Pancreas (tissue), 10 donors: ENCODE data around the gene NSD2. TPM values are rescaled to one million over a fixed set of nuclear protein-coding genes. Genes with fewer than 3 reads are reported as not detected.
A peak's percentile ranks its signal among the peaks of the same experiment; 100 is the strongest.

Source experiments
- ATAC-seq, 4 donors: fragments of 200-7000 bp; cut with Tn5 transposase; one replicate each; pipeline versions ENCODE4 v1.8.0 to v1.9.1; 2020; ENCODE audit warnings: mild to moderate bottlenecking in 4 of 4, moderate library complexity in 4 of 4
- DNase-seq, 6 donors: peaks; one replicate each; pipeline ENCODE4 v3.0.0-alpha.2; 2020
- FAIRE-seq: peaks from 2 replicates; lab custom pipeline; 2012; peaks lifted over from hg19 to GRCh38; lab: Jason Lieb, UNC
- H3K27ac ChIP-seq, 4 donors: fragments of 200-600 bp; sonication (generic); 1 replicate in 3 of 4; 2 replicates in 1 of 4; pipeline versions ENCODE4 v1.5.0 to v1.8.0; 2020
- H3K27me3 ChIP-seq, 4 donors: fragments of 200-600 bp; one replicate each; pipeline ENCODE4 v1.8.0; 2021
- H3K36me3 ChIP-seq, 3 donors: fragments of 200-600 bp; sonication (generic) in 1 of 3; one replicate each; pipeline versions ENCODE4 v1.5.0 to v1.8.0; 2020 to 2021
- H3K4me1 ChIP-seq, 3 donors: fragments of 200-600 bp; one replicate each; pipeline ENCODE4 v1.8.0; 2021
- H3K4me3 ChIP-seq, 4 donors: fragments of 200-600 bp; sonication (generic) in 2 of 4; one replicate each; pipeline versions ENCODE4 v1.5.0 to v1.8.0; 2020 to 2021
- H3K9me3 ChIP-seq, 4 donors: fragments of 200-600 bp; one replicate each; pipeline ENCODE4 v1.8.0; 2021
- CTCF ChIP-seq, 4 donors: fragments of 200-600 bp; sonication (generic) in 3 of 4; IDR thresholded peaks; one replicate each; pipeline versions ENCODE4 v1.5.0 to v1.8.0; 2021; ENCODE audit warnings: antibody characterized with exemption in 4 of 4
- WGBS, 2 donors: extraction: QIAGEN DNeasy Blood & Tissue Kit; methylation state at CpG; one replicate each; pipeline ENCODE4 v1.1.7; 2013; 5-methylcytosine and 5-hydroxymethylcytosine counted together
- intact Hi-C, 3 donors: fragments of 100-400 bp; cut with DNase I; formaldehyde crosslinking; loops; one replicate each; pipeline versions ENCODE4 v1.11.1 to v1.14.2; 2022
- polyA plus RNA-seq, 2 donors: library from polyadenylated mRNA; stranded (reverse); fragments of 200-250 nt; gene quantifications; one replicate each; pipeline ENCODE4 v1.2.3, GENCODE V29; 2013
- total RNA-seq, 6 donors: library from RNA; stranded (reverse); fragmentation: NEBNext Ultra II Directional in 4 of 6; extraction: Animal tissue kit (Norgen Biotek cat#: 25700) in 4 of 6; gene quantifications; one replicate each; pipeline versions ENCODE4 v1.2.1 to v1.2.4, GENCODE V29; 2021 to 2023
- donor health status: healthy with polysubstance abuse.
- donor health status: DM: no; HTN: no; CAD: no; lungs with moderate emphysema.
- donor health status: DM: no; HTN: no; CAD: no.
- donor health status: control.
- donor health status: control.
- donor health status: Bipolar disorder and iron deficiency.
- donor health status: DM: yes; HTN: yes; CAD: no.
- donor health status: DM: no; HTN: no; CAD: no.
- donor health status: DM: no; HTN: no; CAD: no.
- donor health status: DM: yes; HTN: yes; CAD: no.

NSD2 gene
- total and polyA plus RNA-seq, 8 donors = 11.7 to 36.6 (median 22.4) TPM

- no peak for TF ChIP-seq CTCF (IDR thresholded peaks at IDR 0.05)
- no peak for DNase-seq
- H3K36me3 ChIP-seq = no peaks in the 10 kb centered on the region
- H3K27me3 ChIP-seq = no peaks in the 10 kb centered on the region
- no peak overlapping the region for H3K27ac ChIP-seq
- H3K9me3 ChIP-seq = no peaks in the 10 kb centered on the region
- intact Hi-C loops = no loop called here
- no peaks in the 10 kb centered on the region for H3K4me1 ChIP-seq
- FAIRE-seq = no peak
- no peak for ATAC-seq
- H3K4me3 ChIP-seq = no peak overlapping the region
- 78 to 91% methylated on average over 1 of the region's 1 CpG for WGBS, 2 donors
Observed at GRCh38 chr4:1882850-1883271, 11.7 kb downstream of the NSD2 start.

GRCh38 chr4:1883583-1883982 lies 12.4 kb downstream of the NSD2 start:
- no peak for DNase-seq
- Histone ChIP-seq H3K9me3 (no peaks in the 10 kb centered on the region), H3K4me1 (no peaks in the 10 kb centered on the region), H3K36me3 (no peaks in the 10 kb centered on the region), H3K27me3 (no peaks in the 10 kb centered on the region), H3K27ac (no peak overlapping the region), H3K4me3 (no peak overlapping the region)
- ATAC-seq = no peak
- WGBS, 2 donors = 93 to 97% methylated on average over 8 of the region's 8 CpGs
- intact Hi-C loops = no loop called here
- TF ChIP-seq CTCF (IDR thresholded peaks at IDR 0.05) = no peak
- FAIRE-seq = no peak

- H3K36me3 ChIP-seq = no peaks in the 10 kb centered on the region
- intact Hi-C loops = no loop called here
- H3K4me1 ChIP-seq = no peaks in the 10 kb centered on the region
- no peak overlapping the region for H3K27ac ChIP-seq
- DNase-seq (peak in 1 of 6 donors; percentile 6), FAIRE-seq (no peak), ATAC-seq (no peak)
- 69 to 77% methylated on average over 2 of the region's 2 CpGs for WGBS, 2 donors
- no peaks in the 10 kb centered on the region for H3K27me3 ChIP-seq
- TF ChIP-seq CTCF (IDR thresholded peaks at IDR 0.05) = no peak
- H3K4me3 ChIP-seq = no peak overlapping the region
- H3K9me3 ChIP-seq = no peaks in the 10 kb centered on the region
Observed at GRCh38 chr4:1885414-1885813, 14.2 kb downstream of the NSD2 start.

- FAIRE-seq (no peak), ATAC-seq (no peak), DNase-seq (no peak)
- Histone ChIP-seq H3K27me3 (no peaks in the 10 kb centered on the region), H3K27ac (no peak overlapping the region), H3K4me3 (no peak overlapping the region), H3K36me3 (no peaks in the 10 kb centered on the region), H3K4me1 (no peaks in the 10 kb centered on the region), H3K9me3 (no peaks in the 10 kb centered on the region)
- intact Hi-C loops = no loop called here
- TF ChIP-seq CTCF (IDR thresholded peaks at IDR 0.05) = no peak
- 62 to 68% methylated on average over 2 of the region's 2 CpGs for WGBS, 2 donors
Observed at GRCh38 chr4:1887052-1887451, 15.9 kb downstream of the NSD2 start.

- WGBS, 2 donors = 96 to 97% methylated on average over 11 of the region's 11 CpGs
- Histone ChIP-seq H3K9me3 (no peaks in the 10 kb centered on the region), H3K36me3 (peaks cover 0 to 3% (median 0%) of the 10 kb centered on the region in 3 donors), H3K27ac (no peak overlapping the region), H3K4me3 (no peak overlapping the region), H3K4me1 (no peaks in the 10 kb centered on the region), H3K27me3 (no peaks in the 10 kb centered on the region)
- peak in 1 of 6 donors; percentile 11 for DNase-seq
- intact Hi-C loops = no loop called here
- TF ChIP-seq CTCF (IDR thresholded peaks at IDR 0.05) = no peak
- FAIRE-seq = no peak
- no peak for ATAC-seq
Observed at GRCh38 chr4:1890979-1891570, 19.9 kb downstream of the NSD2 start.
